PC-9 (cell line): ENCODE data around the gene BAK1. TPM values are rescaled to one million over a fixed set of nuclear protein-coding genes. Genes with fewer than 3 reads are reported as not detected.

Experiments
- BruUV-seq: library from RNA; stranded (reverse); fragments of 400-500 nt; replicated peaks from 2 replicates; lab custom pipeline; 2021; lab: Mats Ljungman, UMichigan
- CTCF ChIA-PET: fragments of 300-600 bp; sonication (Branson Sonifier 250); formaldehyde crosslinking; loops from one replicate; lab custom pipeline; 2022; ENCODE audit warnings: antibody characterized with exemption; lab: Charles Lee
- POLR2A ChIA-PET: fragments of 300-600 bp; sonication (Branson Sonifier 250); formaldehyde crosslinking; loops from one replicate; lab custom pipeline; 2022; ENCODE audit warnings: antibody characterized with exemption; ENCODE audit not compliant: unreplicated experiment; lab: Charles Lee
- DNase-seq, 2 experiments: peaks; one replicate each; pipeline versions ENCODE4 v3.0.0 to v3.0.0-alpha.2; 2015 to 2022; ENCODE audit warnings: mixed read lengths in 1 of 2
- H2AFZ ChIP-seq: fragments of 200-600 bp; sonication (generic); 2 replicates; pipeline ENCODE4 v1.8.1; 2017; ENCODE audit warnings: antibody characterized with exemption
- H3F3A ChIP-seq: fragments of 200-600 bp; sonication (generic); 2 replicates; pipeline ENCODE4 v1.8.1; 2017; ENCODE audit warnings: antibody characterized with exemption, mild to moderate bottlenecking, low read depth; ENCODE audit not compliant: insufficient read depth
- H3K27ac ChIP-seq: fragments of 200-600 bp; sonication (generic); 2 replicates; pipeline ENCODE4 v1.6.1; 2016; ENCODE audit warnings: mixed run types
- H3K27me3 ChIP-seq: fragments of 200-600 bp; sonication (generic); 2 replicates; pipeline ENCODE4 v1.6.1; 2016; ENCODE audit warnings: low read depth, mixed run types; ENCODE audit not compliant: insufficient read depth
- H3K36me3 ChIP-seq: fragments of 200-600 bp; sonication (generic); 2 replicates; pipeline ENCODE4 v1.6.1; 2016; ENCODE audit warnings: low read depth, mixed run types
- H3K4me1 ChIP-seq: fragments of 200-600 bp; sonication (generic); replicated peaks from 2 replicates; pipeline ENCODE4 v1.6.1; 2016; ENCODE audit warnings: mixed run types; ENCODE audit not compliant: insufficient read depth
- H3K4me2 ChIP-seq: fragments of 200-600 bp; sonication (generic); 2 replicates; pipeline ENCODE4 v1.6.1; 2017; ENCODE audit warnings: mixed run types
- H3K4me3 ChIP-seq: fragments of 200-600 bp; sonication (generic); 2 replicates; pipeline ENCODE4 v1.6.1; 2016; ENCODE audit warnings: mixed run types
- H3K79me2 ChIP-seq: fragments of 200-600 bp; sonication (generic); 2 replicates; pipeline ENCODE4 v1.6.1; 2017; ENCODE audit warnings: low read depth, mixed run types
- H3K9me2 ChIP-seq: fragments of 200-600 bp; sonication (generic); 2 replicates; pipeline ENCODE4 v1.8.1; 2017; ENCODE audit warnings: mild to moderate bottlenecking; ENCODE audit not compliant: insufficient read depth
- H3K9me3 ChIP-seq: fragments of 200-600 bp; sonication (generic); 2 replicates; pipeline ENCODE4 v1.8.1; 2016; ENCODE audit warnings: low read depth; ENCODE audit not compliant: insufficient read depth
- H4K20me1 ChIP-seq: fragments of 200-600 bp; sonication (generic); 2 replicates; pipeline ENCODE4 v1.8.1; 2017; ENCODE audit not compliant: insufficient read depth
- CTCF ChIP-seq: fragments of 200-600 bp; sonication (generic); conservative IDR thresholded peaks from 2 replicates; pipeline ENCODE4 v1.6.1; 2017; ENCODE audit warnings: mixed run types, antibody characterized with exemption, mild to moderate bottlenecking, moderate library complexity
- EZH2 ChIP-seq: fragments of 200-600 bp; sonication (generic); IDR thresholded peaks from 2 replicates; pipeline ENCODE4 v1.8.0; 2017; ENCODE audit warnings: antibody characterized with exemption, low read depth
- intact Hi-C: fragments of 100-400 bp; cut with micrococcal nuclease; formaldehyde crosslinking; loops from one replicate; pipeline ENCODE4 v1.10.0; 2022; ENCODE audit not compliant: unreplicated experiment
- total RNA-seq: library from RNA; stranded (reverse); gene quantifications from 2 replicates; pipeline ENCODE4 v1.2.3, GENCODE V29; 2021

Gene BAK1
- total RNA-seq, 1 experiment from 2014 or later: 28.4 TPM

- no peak for TF ChIP-seq EZH2
- TF ChIP-seq CTCF: no peak
- H3K27ac ChIP-seq: no peak overlapping the region
- H3K9me2 ChIP-seq: no peaks in the 10 kb centered on the region
- H4K20me1 ChIP-seq: no peaks in the 10 kb centered on the region
- H3K4me2 ChIP-seq: no peak overlapping the region
- BruUV-seq: no TSS peak
- peaks cover 54% of the 10 kb centered on the region for H3K4me1 ChIP-seq
- H2AFZ ChIP-seq: no peak overlapping the region
- H3K27me3 ChIP-seq: no peaks in the 10 kb centered on the region
- no peaks in the 10 kb centered on the region for H3K36me3 ChIP-seq
- H3F3A ChIP-seq: peaks cover 37% of the 10 kb centered on the region
- ChIA-PET POLR2A (interaction anchor here (0.7 kb wide), 1 partner anchor 105 kb away, joined by 3 read pairs; no protein-coding TSS in a partner anchor), CTCF (no interaction called here)
- H3K4me3 ChIP-seq: no peak overlapping the region
- no peak for DNase-seq
- H3K79me2 ChIP-seq: no peaks in the 10 kb centered on the region
- intact Hi-C loops: no loop called here
- H3K9me3 ChIP-seq: no peaks in the 10 kb centered on the region
Observed at GRCh38 chr6:33592280-33592594, 12.2 kb upstream of the BAK1 start.

- H3K27ac ChIP-seq: peak overlapping the region; percentile 96
- no peaks in the 10 kb centered on the region for H3K9me3 ChIP-seq
- intact Hi-C loops: no loop called here
- no TSS peak for BruUV-seq
- POLR2A ChIA-PET: no interaction called here
- no peaks in the 10 kb centered on the region for H3K27me3 ChIP-seq
- TF ChIP-seq CTCF (no peak), EZH2 (no peak)
- H3F3A ChIP-seq: peaks cover 36% of the 10 kb centered on the region
- H3K4me1 ChIP-seq: peaks cover 49% of the 10 kb centered on the region
- CTCF ChIA-PET: no interaction called here
- no peaks in the 10 kb centered on the region for H3K9me2 ChIP-seq
- H3K4me2 ChIP-seq: peak overlapping the region; percentile 82
- H4K20me1 ChIP-seq: no peaks in the 10 kb centered on the region
- DNase-seq: no peak
- H3K79me2 ChIP-seq: no peaks in the 10 kb centered on the region
- no peak overlapping the region for H2AFZ ChIP-seq
- H3K4me3 ChIP-seq: no peak overlapping the region
- no peaks in the 10 kb centered on the region for H3K36me3 ChIP-seq
Observed at GRCh38 chr6:33591424-33592032, 11.5 kb upstream of the BAK1 start.

- ChIA-PET POLR2A (interaction anchor here (1.0 kb wide), 1 partner anchor 31 kb away, joined by 4 read pairs; the partner anchor contains the start of gene ITPR3), CTCF (interaction anchor here (0.6 to 1.4 kb wide), 6 partner anchors 31 to 110 kb away, joined by 3 to 12 read pairs (median 4); no protein-coding TSS in a partner anchor)
- peak overlapping the region; percentile 96 for H3K27ac ChIP-seq
- peak overlapping the region; percentile 82 for H3K4me2 ChIP-seq
- intact Hi-C loops: loop anchor here (1.0 kb wide), 4 partner anchors 9 to 172 kb away; no protein-coding TSS in a partner anchor
- H2AFZ ChIP-seq: peak overlapping the region; percentile 61; the same call in 1 of the 2 replicates
- no peaks in the 10 kb centered on the region for H3K36me3 ChIP-seq
- peaks cover 47% of the 10 kb centered on the region for H3K4me1 ChIP-seq
- H4K20me1 ChIP-seq: no peaks in the 10 kb centered on the region
- H3K9me2 ChIP-seq: no peaks in the 10 kb centered on the region
- peak overlapping the region; percentile 43; the same call in 1 of the 2 replicates for H3K4me3 ChIP-seq
- no peaks in the 10 kb centered on the region for H3K9me3 ChIP-seq
- no TSS peak for BruUV-seq
- TF ChIP-seq EZH2: no peak
- peaks cover 36% of the 10 kb centered on the region for H3F3A ChIP-seq
- no peaks in the 10 kb centered on the region for H3K27me3 ChIP-seq
- no peaks in the 10 kb centered on the region for H3K79me2 ChIP-seq
- peak; percentile 64 to 72 for DNase-seq
Observed at GRCh38 chr6:33590531-33591198, 10.6 kb upstream of the BAK1 start.
